ENCODE data around the gene ANO8.

The ANO8 gene

GRCh38 chr19:17311455-17312188 is 23.0 kb downstream of the ANO8 start:
- DNase-seq (ENCODE audit: low read depth) = no peak
- TF ChIP-seq CTCF (conservative IDR thresholded peaks at IDR 0.05; ENCODE audit: low read depth, low read length) = no peak
- H3K4me3 ChIP-seq (ENCODE audit: low read length) = no peak overlapping the region

- H3K4me3 ChIP-seq (ENCODE audit: low read length) = peak overlapping the region; percentile 93
- no peak for DNase-seq (ENCODE audit: low read depth)
- no peak for TF ChIP-seq CTCF (conservative IDR thresholded peaks at IDR 0.05; ENCODE audit: low read depth, low read length)
These were observed 24.6 kb downstream of the ANO8 start for GRCh38 chr19:17309965-17310461.

- TF ChIP-seq CTCF (conservative IDR thresholded peaks at IDR 0.05; ENCODE audit: low read depth, low read length) = no peak
- peak; percentile 99 for DNase-seq (ENCODE audit: low read depth)
- H3K4me3 ChIP-seq (ENCODE audit: low read length) = peak within 1 kb of the TSS; percentile 93
These were observed 25.3 kb downstream of the ANO8 start, which contains the start of gene DDA1 for GRCh38 chr19:17309198-17309964. Gene DDA1 (plus strand): TSS chr19:17309563. CDS start chr19:17309655, 92 bp downstream.

GRCh38 chr19:17307876-17308377 is 26.7 kb downstream of the ANO8 start:
- DNase-seq (ENCODE audit: low read depth) = no peak

GRCh38 chr19:17306285-17306714 is 28.4 kb downstream of the ANO8 start:
- peak overlapping the region; percentile 79 for H3K4me3 ChIP-seq (ENCODE audit: low read length)
- TF ChIP-seq CTCF (conservative IDR thresholded peaks at IDR 0.05; ENCODE audit: low read depth, low read length) = no peak
- DNase-seq (ENCODE audit: low read depth) = no peak

More at GRCh38 chr19:17307876-17308377, 26.7 kb downstream of the ANO8 start:
- no peak overlapping the region for H3K4me3 ChIP-seq (ENCODE audit: low read length)
- no peak for TF ChIP-seq CTCF (conservative IDR thresholded peaks at IDR 0.05; ENCODE audit: low read depth, low read length)

- DNase-seq (ENCODE audit: low read depth) = peak; percentile 95
- TF ChIP-seq CTCF (conservative IDR thresholded peaks at IDR 0.05; ENCODE audit: low read depth, low read length) = peak; percentile 83
- peak within 1 kb of the TSS; percentile 79 for H3K4me3 ChIP-seq (ENCODE audit: low read length)
These were observed 29.0 kb downstream of the ANO8 start, which contains the start of gene MRPL34 for GRCh38 chr19:17305517-17306284. Gene MRPL34 (plus strand): TSS chr19:17305872. CDS start chr19:17305893, 21 bp downstream.
